GM12873 (cell line): ENCODE data around the gene HDAC11.

Source experiments
- TF ChIP-seq, protein P1 (sequence below): IDR thresholded peaks from 2 replicates; pipeline ENCODE4 v1.5.1; 2012; ENCODE audit warnings: low read depth, mild to moderate bottlenecking, moderate library complexity, low read length, control low read depth; ENCODE audit not compliant: insufficient read depth; ENCODE audit errors: missing control alignments

Gene HDAC11

GRCh38 chr3:13474776-13475303 is 5.3 kb upstream of the HDAC11 start:
- TF ChIP-seq, protein P1, sequence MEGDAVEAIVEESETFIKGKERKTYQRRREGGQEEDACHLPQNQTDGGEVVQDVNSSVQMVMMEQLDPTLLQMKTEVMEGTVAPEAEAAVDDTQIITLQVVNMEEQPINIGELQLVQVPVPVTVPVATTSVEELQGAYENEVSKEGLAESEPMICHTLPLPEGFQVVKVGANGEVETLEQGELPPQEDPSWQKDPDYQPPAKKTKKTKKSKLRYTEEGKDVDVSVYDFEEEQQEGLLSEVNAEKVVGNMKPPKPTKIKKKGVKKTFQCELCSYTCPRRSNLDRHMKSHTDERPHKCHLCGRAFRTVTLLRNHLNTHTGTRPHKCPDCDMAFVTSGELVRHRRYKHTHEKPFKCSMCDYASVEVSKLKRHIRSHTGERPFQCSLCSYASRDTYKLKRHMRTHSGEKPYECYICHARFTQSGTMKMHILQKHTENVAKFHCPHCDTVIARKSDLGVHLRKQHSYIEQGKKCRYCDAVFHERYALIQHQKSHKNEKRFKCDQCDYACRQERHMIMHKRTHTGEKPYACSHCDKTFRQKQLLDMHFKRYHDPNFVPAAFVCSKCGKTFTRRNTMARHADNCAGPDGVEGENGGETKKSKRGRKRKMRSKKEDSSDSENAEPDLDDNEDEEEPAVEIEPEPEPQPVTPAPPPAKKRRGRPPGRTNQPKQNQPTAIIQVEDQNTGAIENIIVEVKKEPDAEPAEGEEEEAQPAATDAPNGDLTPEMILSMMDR: no peak

DNA sequence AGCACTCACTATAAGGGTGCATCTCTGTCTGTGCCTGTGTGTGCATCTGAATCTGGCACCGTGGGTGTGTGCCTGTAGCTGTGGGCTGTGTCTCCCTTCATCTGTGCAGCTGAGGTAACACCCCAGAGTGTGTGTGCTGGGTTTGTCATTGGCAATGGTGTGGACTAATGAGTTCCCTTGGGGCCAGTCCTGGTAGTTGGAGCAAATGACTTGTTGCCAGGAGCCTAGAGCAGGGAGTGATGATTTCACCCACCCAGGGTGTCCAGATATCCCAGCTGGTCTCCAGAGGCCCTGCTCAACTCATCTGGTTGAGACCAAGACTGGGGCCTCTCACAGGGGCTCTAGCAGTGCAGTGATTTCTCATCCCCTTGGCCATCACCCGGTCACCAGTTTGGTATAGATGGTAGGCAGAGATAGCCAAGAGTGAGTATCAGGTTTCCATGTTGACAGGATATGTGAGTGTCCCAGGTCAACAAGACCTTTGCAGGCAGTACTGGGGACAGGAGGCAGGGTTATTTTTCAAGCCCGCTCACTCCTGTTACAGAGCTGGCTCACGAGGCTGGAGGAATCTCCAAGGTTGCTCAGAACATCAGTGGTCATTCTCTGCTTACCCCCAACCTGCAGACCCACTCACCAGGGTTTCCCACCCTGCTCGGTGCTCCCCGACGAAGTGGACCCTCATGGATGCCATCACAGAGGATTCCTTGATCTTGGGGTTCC is 4.1 kb upstream of the HDAC11 start:
- TF ChIP-seq, protein P1: no peak

- TF ChIP-seq, protein P1: no peak
These were observed 2.2 kb upstream of the HDAC11 start for GRCh38 chr3:13477943-13478342.

DNA sequence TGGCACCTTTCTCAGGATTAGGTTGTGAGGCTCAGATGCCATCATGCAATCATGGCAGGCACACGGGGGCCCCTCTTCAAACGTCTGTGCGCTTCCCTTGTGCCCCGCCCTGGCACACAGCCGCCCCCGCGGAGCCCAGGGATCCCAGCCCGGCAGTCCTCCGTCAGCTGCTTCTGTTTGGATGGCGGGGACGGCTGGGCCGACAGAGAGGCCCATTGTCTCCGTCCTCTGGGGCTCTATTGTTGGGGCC is 849 bp upstream of the HDAC11 start:
- TF ChIP-seq, protein P1: no peak

- TF ChIP-seq, protein P1: no peak
These were observed 523 bp downstream of the HDAC11 start for GRCh38 chr3:13480340-13481318.

DNA sequence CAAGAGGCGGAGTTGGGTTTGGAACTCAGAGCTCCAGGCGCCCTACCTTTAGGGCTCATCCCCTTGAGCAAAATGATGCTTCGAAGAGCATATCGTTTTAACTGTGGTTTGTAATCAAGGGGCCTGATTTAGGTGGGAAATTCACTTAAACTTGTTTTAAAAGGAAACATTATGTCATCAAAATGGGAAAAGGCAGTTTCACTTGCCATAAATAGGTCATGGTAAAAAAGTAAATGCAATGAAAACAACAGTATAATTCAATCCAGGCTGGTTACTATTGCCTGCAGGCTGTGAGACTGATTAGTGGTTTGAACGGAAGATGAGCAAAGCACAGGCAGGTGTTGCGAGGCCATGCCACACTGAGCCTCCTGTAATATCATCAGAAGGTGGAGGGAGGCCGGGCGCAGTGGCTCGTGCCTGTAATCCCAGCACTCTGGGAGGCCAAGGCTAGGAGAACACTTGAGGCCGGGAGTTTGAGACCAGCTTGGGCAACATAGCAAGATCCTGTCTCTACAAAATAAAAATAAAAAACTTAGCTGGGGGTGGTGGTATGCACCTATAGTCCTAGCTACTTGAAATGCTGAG is 2.1 kb downstream of the HDAC11 start:
- TF ChIP-seq, protein P1: no peak

GRCh38 chr3:13483286-13483685 is 3.2 kb downstream of the HDAC11 start:
- TF ChIP-seq, protein P1: no peak
